Neural crest cell (in vitro differentiated cells): Measurements from ENCODE around the gene RANBP17. TPM values are rescaled to one million over a fixed set of nuclear protein-coding genes. Genes with fewer than 3 reads are reported as not detected.

Experiments
- DNase-seq: peaks from one replicate; pipeline ENCODE4 v3.0.0; 2021; ENCODE audit warnings: low read depth, mixed read lengths, low spot score
- H3K27ac Mint-ChIP-seq: one replicate; pipeline ENCODE4 v1.8.0; 2021; ENCODE audit warnings: mild to moderate bottlenecking, mixed read lengths; ENCODE audit not compliant: unreplicated experiment
- H3K27me3 Mint-ChIP-seq: 2 replicates; pipeline ENCODE4 v1.8.0; 2021; ENCODE audit warnings: low read depth, mild to moderate bottlenecking, mixed read lengths
- H3K36me3 Mint-ChIP-seq: 2 replicates; pipeline ENCODE4 v1.8.0; 2021; ENCODE audit warnings: low read depth, mild to moderate bottlenecking, mixed read lengths
- H3K4me1 Mint-ChIP-seq: 2 replicates; pipeline ENCODE4 v1.8.0; 2021; ENCODE audit warnings: mixed read lengths
- H3K4me3 Mint-ChIP-seq: one replicate; pipeline ENCODE4 v1.8.0; 2021; ENCODE audit warnings: mild to moderate bottlenecking, mixed read lengths
- H3K9me3 Mint-ChIP-seq: 2 replicates; pipeline ENCODE4 v1.8.0; 2021; ENCODE audit warnings: mixed read lengths
- total RNA-seq: library from RNA; stranded (reverse); gene quantifications from 2 replicates; pipeline ENCODE4 v1.2.1, GENCODE V29; 2021
- TF ChIP-seq, protein P1 (sequence below): fragments of 200-600 bp; sonication (generic); conservative IDR thresholded peaks from 2 replicates; pipeline ENCODE4 v1.5.0; 2021; ENCODE audit warnings: antibody characterized with exemption, mild to moderate bottlenecking

The RANBP17 gene
- total RNA-seq, 1 donor from 2014 or later = 26.9 TPM

DNA sequence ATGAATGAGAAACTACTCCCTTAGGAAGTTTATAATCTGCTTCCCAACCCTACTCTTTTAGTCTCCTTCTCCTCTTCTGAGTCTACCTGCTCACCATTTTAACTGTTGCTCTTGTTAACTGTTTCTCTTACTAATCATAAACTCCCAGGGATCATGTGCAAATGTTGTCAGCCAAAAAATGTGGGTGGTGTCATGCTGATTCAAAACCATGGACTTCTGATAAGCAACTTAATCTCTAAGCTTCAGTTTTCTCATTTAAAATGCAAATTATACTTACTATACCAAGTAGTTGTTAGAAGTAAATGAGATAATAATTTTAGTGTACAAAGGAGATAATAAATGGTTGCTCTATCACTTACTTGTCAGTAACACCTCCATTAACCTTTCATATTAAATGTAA is 401.4 kb downstream of the RANBP17 start:
- Mint-ChIP-seq H3K9me3 (no peaks in the 10 kb centered on the region), H3K36me3 (no peaks in the 10 kb centered on the region), H3K27ac (no peak overlapping the region), H3K4me3 (no peak overlapping the region), H3K27me3 (no peaks in the 10 kb centered on the region), H3K4me1 (no peaks in the 10 kb centered on the region)
- TF ChIP-seq, protein P1, sequence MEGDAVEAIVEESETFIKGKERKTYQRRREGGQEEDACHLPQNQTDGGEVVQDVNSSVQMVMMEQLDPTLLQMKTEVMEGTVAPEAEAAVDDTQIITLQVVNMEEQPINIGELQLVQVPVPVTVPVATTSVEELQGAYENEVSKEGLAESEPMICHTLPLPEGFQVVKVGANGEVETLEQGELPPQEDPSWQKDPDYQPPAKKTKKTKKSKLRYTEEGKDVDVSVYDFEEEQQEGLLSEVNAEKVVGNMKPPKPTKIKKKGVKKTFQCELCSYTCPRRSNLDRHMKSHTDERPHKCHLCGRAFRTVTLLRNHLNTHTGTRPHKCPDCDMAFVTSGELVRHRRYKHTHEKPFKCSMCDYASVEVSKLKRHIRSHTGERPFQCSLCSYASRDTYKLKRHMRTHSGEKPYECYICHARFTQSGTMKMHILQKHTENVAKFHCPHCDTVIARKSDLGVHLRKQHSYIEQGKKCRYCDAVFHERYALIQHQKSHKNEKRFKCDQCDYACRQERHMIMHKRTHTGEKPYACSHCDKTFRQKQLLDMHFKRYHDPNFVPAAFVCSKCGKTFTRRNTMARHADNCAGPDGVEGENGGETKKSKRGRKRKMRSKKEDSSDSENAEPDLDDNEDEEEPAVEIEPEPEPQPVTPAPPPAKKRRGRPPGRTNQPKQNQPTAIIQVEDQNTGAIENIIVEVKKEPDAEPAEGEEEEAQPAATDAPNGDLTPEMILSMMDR = no peak
- DNase-seq = no peak

DNA sequence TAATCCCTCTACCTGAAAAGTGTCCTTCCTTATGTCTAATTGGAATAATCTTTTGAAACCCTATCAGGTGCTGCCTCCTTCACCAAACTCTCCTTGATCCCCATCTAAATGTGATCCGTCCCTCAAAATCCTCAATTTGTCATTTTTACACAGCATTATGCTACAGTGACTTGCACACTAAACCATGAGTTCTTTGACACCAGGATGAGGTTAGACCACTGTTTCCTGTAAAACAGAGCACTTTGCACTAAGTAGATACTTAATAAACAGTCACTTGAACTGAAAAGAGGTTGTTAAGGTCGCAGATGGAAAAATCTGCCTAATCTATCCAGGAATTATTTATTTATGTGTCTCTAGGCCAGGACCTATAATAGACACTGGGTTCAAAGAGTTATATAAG is 403.0 kb downstream of the RANBP17 start:
- DNase-seq = no peak
- Mint-ChIP-seq H3K27me3 (no peaks in the 10 kb centered on the region), H3K4me3 (no peak overlapping the region), H3K27ac (no peak overlapping the region), H3K36me3 (no peaks in the 10 kb centered on the region), H3K9me3 (no peaks in the 10 kb centered on the region), H3K4me1 (peaks cover 5% of the 10 kb centered on the region)
- TF ChIP-seq, protein P1 = no peak

DNA sequence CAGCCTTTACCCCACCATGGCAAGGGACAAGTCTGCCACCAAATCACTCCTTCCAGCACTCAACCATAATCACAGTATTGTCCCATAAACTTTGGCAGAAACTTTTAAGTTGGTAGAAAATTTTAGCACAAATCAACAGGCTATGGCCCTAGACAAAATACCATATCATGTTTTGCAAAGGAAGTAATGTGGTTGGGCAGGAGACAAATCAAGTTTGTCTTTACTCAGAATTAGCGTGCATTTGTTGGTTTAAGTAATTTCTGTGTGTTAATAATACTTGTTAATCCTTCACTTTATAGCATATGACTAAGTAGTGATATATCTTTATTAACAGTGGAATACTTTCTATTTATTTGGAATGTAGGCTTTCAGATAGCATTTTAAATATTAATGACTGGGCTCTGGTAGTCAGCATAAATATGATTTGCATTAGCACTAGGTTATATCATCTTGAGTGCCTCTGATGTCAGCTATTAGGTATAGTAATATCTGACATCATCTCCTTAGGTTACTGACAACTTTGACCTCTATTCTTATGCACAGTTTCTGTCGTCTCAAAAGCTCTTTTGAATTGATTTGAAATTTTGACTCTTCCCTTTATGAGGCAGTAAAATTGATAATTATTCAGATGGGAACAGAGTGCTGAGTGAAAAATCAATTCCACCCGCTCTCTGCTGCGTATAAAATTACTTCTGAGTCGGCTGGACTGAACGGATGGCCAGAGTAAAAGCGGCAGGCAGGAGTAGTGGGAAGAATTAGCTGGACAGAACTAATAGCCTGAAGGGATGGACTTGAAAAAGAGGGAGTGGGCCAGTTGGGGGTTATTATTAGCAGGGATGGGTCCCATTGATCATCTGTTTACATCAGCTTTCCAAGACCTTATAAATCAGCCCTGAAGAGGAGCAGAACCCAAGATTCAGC is 407.1 kb downstream of the RANBP17 start:
- Mint-ChIP-seq H3K4me1 (peaks cover 5% of the 10 kb centered on the region), H3K27ac (no peak overlapping the region), H3K27me3 (no peaks in the 10 kb centered on the region), H3K9me3 (no peaks in the 10 kb centered on the region), H3K4me3 (no peak overlapping the region), H3K36me3 (peaks cover 2% of the 10 kb centered on the region)
- no peak for DNase-seq
- TF ChIP-seq, protein P1 = no peak

DNA sequence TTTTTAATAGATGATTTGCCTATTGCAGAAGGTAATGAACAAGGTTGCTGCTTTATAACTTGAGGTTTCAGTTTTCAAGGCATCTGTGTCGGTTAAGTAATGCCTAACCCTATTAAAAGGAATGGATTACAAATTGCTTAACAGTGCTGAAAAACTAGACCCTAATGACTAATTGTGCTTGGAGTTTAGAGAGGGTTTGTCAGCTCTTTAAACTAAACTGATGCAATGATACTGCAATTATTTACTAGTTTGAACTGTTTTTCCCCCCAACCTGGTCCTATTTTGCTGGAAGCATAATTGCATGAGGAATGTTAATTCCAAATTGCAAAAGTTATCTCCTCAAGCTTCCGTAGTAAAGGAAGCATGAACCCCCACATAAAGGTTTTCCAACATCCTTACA is 407.9 kb downstream of the RANBP17 start:
- no peaks in the 10 kb centered on the region for H3K9me3 Mint-ChIP-seq

DNA sequence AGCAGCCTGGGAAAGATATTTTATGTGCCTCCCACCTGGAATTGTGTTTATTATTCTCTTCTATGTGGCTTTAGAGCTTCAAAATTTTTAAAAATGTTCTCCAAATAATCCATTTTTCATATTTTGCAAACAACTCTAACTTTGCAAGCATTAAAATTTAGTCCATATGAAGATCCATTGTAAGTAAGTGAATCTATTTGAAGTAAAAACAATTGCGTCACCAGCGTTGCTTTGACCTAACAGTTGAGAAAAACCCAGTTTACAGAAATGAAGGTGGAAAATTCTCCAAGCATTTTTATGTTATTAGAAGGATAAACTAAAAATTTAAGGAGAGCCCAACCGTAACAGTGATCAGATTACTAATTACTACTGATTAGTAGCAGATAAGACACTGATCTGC is 408.3 kb downstream of the RANBP17 start:
- H3K4me3 Mint-ChIP-seq = no peak overlapping the region
- no peak overlapping the region for H3K27ac Mint-ChIP-seq
- no peaks in the 10 kb centered on the region for H3K27me3 Mint-ChIP-seq
- H3K36me3 Mint-ChIP-seq = peaks cover 2% of the 10 kb centered on the region
- H3K9me3 Mint-ChIP-seq = no peaks in the 10 kb centered on the region
- peaks cover 5% of the 10 kb centered on the region for H3K4me1 Mint-ChIP-seq
- DNase-seq = no peak
- TF ChIP-seq, protein P1 = no peak

More for the DNA sequence above, 407.9 kb downstream of the RANBP17 start:
- TF ChIP-seq, protein P1 = no peak
- H3K4me3 Mint-ChIP-seq = no peak overlapping the region
- no peak for DNase-seq
- H3K27me3 Mint-ChIP-seq = no peaks in the 10 kb centered on the region
- H3K27ac Mint-ChIP-seq = no peak overlapping the region
- peaks cover 2% of the 10 kb centered on the region for H3K36me3 Mint-ChIP-seq
- peaks cover 5% of the 10 kb centered on the region for H3K4me1 Mint-ChIP-seq
